Trophoblast cell (in vitro differentiated cells and primary cell): ENCODE results near the gene VWCE.
"Not testable (repeated sequence)": the region's sequence is repeated elsewhere in the genome, so short reads cannot be mapped to it uniquely, and the experiment has no call there.

Source experiments
- DNase-seq, 2 donors: peaks; one replicate each; pipeline ENCODE4 v3.0.0-alpha.2; 2016
- H2AFZ ChIP-seq: 2 replicates; pipeline ENCODE4 v1.6.1; 2013; ENCODE audit warnings: low read length, moderate library complexity, mild to moderate bottlenecking; ENCODE audit not compliant: insufficient read depth, poor library complexity
- H2AK5ac ChIP-seq: 2 replicates; pipeline ENCODE4 v1.6.1; 2013; ENCODE audit warnings: mild to moderate bottlenecking, low read length
- H2BK120ac ChIP-seq: 2 replicates; pipeline ENCODE4 v1.6.1; 2013; ENCODE audit warnings: low read length, mild to moderate bottlenecking, moderate library complexity; ENCODE audit not compliant: insufficient read depth, poor library complexity
- H2BK12ac ChIP-seq: 2 replicates; pipeline ENCODE4 v1.6.1; 2013; ENCODE audit warnings: mild to moderate bottlenecking, low read length, moderate library complexity
- H2BK5ac ChIP-seq: 2 replicates; pipeline ENCODE4 v1.6.1; 2013; ENCODE audit warnings: low read length, low read depth, moderate library complexity, mild to moderate bottlenecking; ENCODE audit not compliant: poor library complexity
- H3K14ac ChIP-seq: 2 replicates; pipeline ENCODE4 v1.6.1; 2013; ENCODE audit warnings: mild to moderate bottlenecking, low read length
- H3K18ac ChIP-seq: 2 replicates; pipeline ENCODE4 v1.6.1; 2013; ENCODE audit warnings: mild to moderate bottlenecking, low read length
- H3K23ac ChIP-seq: 2 replicates; pipeline ENCODE4 v1.6.1; 2013; ENCODE audit warnings: low read length
- H3K27ac ChIP-seq: 2 replicates; pipeline ENCODE4 v1.5.1; 2013; ENCODE audit warnings: low read depth, mild to moderate bottlenecking, inconsistent platforms, low read length, moderate library complexity
- H3K27me3 ChIP-seq: 2 replicates; pipeline ENCODE4 v1.6.1; 2013; ENCODE audit warnings: inconsistent platforms, mild to moderate bottlenecking, low read length, moderate library complexity; ENCODE audit not compliant: insufficient read depth
- H3K36me3 ChIP-seq, 2 experiments: 1 replicate in 1 of 2; 2 replicates in 1 of 2; pipeline ENCODE4 v1.6.1; 2013; ENCODE audit warnings: low read length in 2 of 2, mild to moderate bottlenecking in 2 of 2, moderate library complexity in 1 of 2; ENCODE audit not compliant: insufficient read depth in 2 of 2, control insufficient read depth in 1 of 2
- H3K4ac ChIP-seq: 2 replicates; pipeline ENCODE4 v1.6.1; 2013; ENCODE audit warnings: low read depth, mild to moderate bottlenecking, low read length, moderate library complexity
- H3K4me1 ChIP-seq, 2 experiments: 1 replicate in 1 of 2; 2 replicates in 1 of 2; pipeline ENCODE4 v1.6.1; 2013; ENCODE audit warnings: low read length in 2 of 2, mild to moderate bottlenecking in 2 of 2, moderate library complexity in 1 of 2; ENCODE audit not compliant: insufficient read depth in 2 of 2, control insufficient read depth in 1 of 2
- H3K4me2 ChIP-seq: 2 replicates; pipeline ENCODE4 v1.6.1; 2013; ENCODE audit warnings: inconsistent platforms, mild to moderate bottlenecking, low read length, moderate library complexity
- H3K4me3 ChIP-seq: 2 replicates; pipeline ENCODE4 v1.5.1; 2013; ENCODE audit warnings: mild to moderate bottlenecking, low read depth, low read length, inconsistent platforms
- H3K79me1 ChIP-seq: one replicate; pipeline ENCODE4 v1.6.1; 2013; ENCODE audit warnings: low read length
- H3K79me2 ChIP-seq: 2 replicates; pipeline ENCODE4 v1.6.1; 2013; ENCODE audit warnings: low read length, mild to moderate bottlenecking; ENCODE audit not compliant: control insufficient read depth, insufficient read depth, poor library complexity
- H3K9ac ChIP-seq: 2 replicates; pipeline ENCODE4 v1.6.1; 2013; ENCODE audit warnings: mild to moderate bottlenecking, low read length
- H3K9me3 ChIP-seq: 2 replicates; pipeline ENCODE4 v1.6.1; 2013; ENCODE audit warnings: low read depth, mild to moderate bottlenecking, control low read depth, inconsistent platforms, low read length; ENCODE audit not compliant: insufficient read depth
- H4K12ac ChIP-seq: 2 replicates; pipeline ENCODE4 v1.6.1; 2013; ENCODE audit warnings: low read depth, mild to moderate bottlenecking, low read length, moderate library complexity
- H4K8ac ChIP-seq: 2 replicates; pipeline ENCODE4 v1.6.1; 2013; ENCODE audit warnings: low read depth, mild to moderate bottlenecking, low read length, moderate library complexity
- H4K91ac ChIP-seq: one replicate; pipeline ENCODE4 v1.6.1; 2013; ENCODE audit warnings: low read depth, mild to moderate bottlenecking, low read length, moderate library complexity
- WGBS: extraction: QIAGEN DNeasy Blood & Tissue Kit; methylation state at CpG from one replicate; pipeline ENCODE4 v1.1.7; 2013; ENCODE audit warnings: missing lambda C conversion rate; ENCODE audit not compliant: insufficient read length, insufficient coverage; ENCODE audit errors: extremely low coverage; 5-methylcytosine and 5-hydroxymethylcytosine counted together

Gene VWCE

DNA sequence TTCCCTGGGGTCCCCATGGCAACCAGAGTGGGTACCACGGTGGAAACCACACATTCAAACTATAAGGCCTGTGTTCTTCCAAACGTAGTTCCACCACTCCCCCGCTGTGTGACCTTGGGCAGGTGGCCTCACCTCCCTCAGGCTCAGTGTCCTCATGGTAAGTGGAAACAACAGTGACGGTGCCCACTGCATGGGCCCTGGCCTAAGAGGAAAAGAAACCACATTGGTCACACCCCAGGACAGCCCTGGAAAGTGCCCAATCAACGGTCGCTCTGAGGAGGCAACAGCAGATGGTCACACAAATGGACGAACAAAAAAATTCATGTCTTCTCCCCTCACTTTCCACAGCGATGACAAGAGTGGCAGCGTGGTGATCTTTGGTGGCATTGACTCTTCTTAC lies 47.0 kb downstream of the VWCE start:
- H3K4ac ChIP-seq, H3K4me1 ChIP-seq, H4K91ac ChIP-seq, H3K4me3 ChIP-seq, H3K18ac ChIP-seq, H2AK5ac ChIP-seq, H3K4me2 ChIP-seq, H3K79me1 ChIP-seq, H4K12ac ChIP-seq, H2BK120ac ChIP-seq, H3K14ac ChIP-seq, H3K23ac ChIP-seq, H3K9me3 ChIP-seq, H3K9ac ChIP-seq, H3K79me2 ChIP-seq, H3K36me3 ChIP-seq, H2AFZ ChIP-seq, H4K8ac ChIP-seq, DNase-seq, H3K27ac ChIP-seq, H2BK5ac ChIP-seq, H2BK12ac ChIP-seq, H3K27me3 ChIP-seq: not testable (repeated sequence)
- WGBS: no CpG with 5 or more reads among the region's 9 CpGs

DNA sequence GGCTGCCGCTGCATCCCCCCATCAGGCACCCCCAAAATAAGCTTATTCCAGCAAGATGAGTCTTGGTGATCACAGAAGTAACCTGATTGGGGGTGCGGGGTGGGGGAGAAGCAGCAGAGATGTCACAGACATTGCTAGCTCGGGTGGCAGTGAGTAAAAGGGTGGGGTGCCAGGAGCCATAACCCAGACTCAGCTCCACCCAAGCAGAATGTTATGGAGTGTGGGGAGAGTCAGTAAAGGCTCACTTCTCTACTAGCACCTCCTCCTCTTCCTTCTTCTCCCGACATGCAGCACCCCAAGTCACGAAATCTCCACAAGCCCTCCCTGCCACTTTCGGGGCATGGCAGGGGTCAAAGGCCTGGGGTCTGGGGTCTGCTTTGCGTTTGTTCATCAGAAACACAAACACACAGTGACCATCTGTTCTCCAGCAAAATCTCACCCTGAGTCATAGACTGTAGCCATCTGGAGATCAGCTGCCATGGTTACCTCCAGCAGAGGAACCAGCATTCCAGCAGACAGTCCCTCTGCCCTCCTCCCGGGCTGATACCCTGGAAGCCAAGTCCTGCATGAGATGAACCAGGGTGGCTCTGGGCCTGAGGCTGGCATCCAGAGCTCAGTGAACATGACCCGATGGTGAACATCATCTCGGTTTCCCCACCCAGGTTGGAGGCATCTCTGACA lies 49.7 kb downstream of the VWCE start:
- H2BK5ac ChIP-seq, H3K4ac ChIP-seq, H3K79me2 ChIP-seq, H3K4me2 ChIP-seq, H3K36me3 ChIP-seq, H3K14ac ChIP-seq, DNase-seq, H4K91ac ChIP-seq, H4K12ac ChIP-seq, H2AFZ ChIP-seq, H3K27ac ChIP-seq, H3K27me3 ChIP-seq, H3K23ac ChIP-seq, H2BK12ac ChIP-seq, H3K4me3 ChIP-seq, H4K8ac ChIP-seq, H3K18ac ChIP-seq, H3K9me3 ChIP-seq, H3K4me1 ChIP-seq, H2BK120ac ChIP-seq, H3K9ac ChIP-seq, H2AK5ac ChIP-seq, H3K79me1 ChIP-seq: not testable (repeated sequence)
- no CpG with 5 or more reads among the region's 10 CpGs for WGBS

DNA sequence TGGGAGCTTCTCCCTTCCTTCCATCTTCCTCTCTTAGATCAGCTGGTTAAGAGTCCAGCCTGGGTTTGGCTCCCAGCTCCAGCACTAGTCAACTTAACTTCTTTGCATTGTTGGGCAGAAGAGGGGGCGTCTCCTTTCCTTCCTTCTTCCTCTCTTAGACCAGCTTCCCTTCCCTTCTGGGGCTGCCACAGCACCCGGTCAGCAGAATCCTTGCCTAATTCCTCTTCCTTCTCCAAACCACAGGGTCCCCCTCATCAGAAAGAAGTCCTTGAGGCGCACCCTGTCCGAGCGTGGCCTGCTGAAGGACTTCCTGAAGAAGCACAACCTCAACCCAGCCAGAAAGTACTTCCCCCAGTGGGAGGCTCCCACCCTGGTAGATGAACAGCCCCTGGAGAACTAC lies 53.6 kb downstream of the VWCE start:
- not testable (repeated sequence) for H4K91ac ChIP-seq, H3K79me1 ChIP-seq, H3K4me2 ChIP-seq, H3K14ac ChIP-seq, H2BK5ac ChIP-seq, H4K8ac ChIP-seq, H3K4ac ChIP-seq, H3K36me3 ChIP-seq, DNase-seq, H2AK5ac ChIP-seq, H3K4me3 ChIP-seq, H4K12ac ChIP-seq, H2BK12ac ChIP-seq, H3K9me3 ChIP-seq, H3K27ac ChIP-seq, H3K23ac ChIP-seq, H3K18ac ChIP-seq, H2BK120ac ChIP-seq, H3K9ac ChIP-seq, H3K4me1 ChIP-seq, H3K79me2 ChIP-seq, H3K27me3 ChIP-seq, H2AFZ ChIP-seq
- WGBS: no CpG with 5 or more reads among the region's 5 CpGs

DNA sequence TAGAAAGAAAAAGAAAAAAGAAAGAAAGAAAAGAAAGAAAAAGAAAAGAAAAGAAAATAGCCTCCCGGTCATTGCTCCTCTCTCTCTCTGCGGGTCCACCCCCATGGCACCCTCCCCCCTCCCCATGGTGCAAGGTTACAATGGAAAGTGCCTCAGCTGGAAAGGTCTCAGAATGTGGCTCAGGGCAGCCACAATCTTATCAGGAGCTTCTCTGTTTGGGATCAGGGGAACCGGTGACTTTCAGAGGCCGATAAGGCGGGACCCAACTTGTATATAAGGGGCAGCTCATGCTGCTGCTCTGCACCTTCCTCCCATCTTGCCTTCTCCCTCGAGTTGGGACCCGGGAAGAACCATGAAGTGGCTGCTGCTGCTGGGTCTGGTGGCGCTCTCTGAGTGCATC lies 54.2 kb downstream of the VWCE start, which contains the start of gene PGA5:
PGA5 (plus strand) TSS at position 301 of the 400 bp plus-strand sequence; CDS start at position 353, 52 bp downstream.
- not testable (repeated sequence) for H3K27ac ChIP-seq, H3K18ac ChIP-seq, H3K9ac ChIP-seq, H3K36me3 ChIP-seq, H3K79me2 ChIP-seq, H3K9me3 ChIP-seq, H2AK5ac ChIP-seq, H4K91ac ChIP-seq, H3K4me3 ChIP-seq, H4K8ac ChIP-seq, H2AFZ ChIP-seq, H2BK5ac ChIP-seq, H3K4me2 ChIP-seq, H3K79me1 ChIP-seq, H2BK120ac ChIP-seq, H3K27me3 ChIP-seq, H4K12ac ChIP-seq, H3K23ac ChIP-seq, H2BK12ac ChIP-seq, H3K14ac ChIP-seq, H3K4me1 ChIP-seq, DNase-seq, H3K4ac ChIP-seq
- WGBS: no CpG with 5 or more reads among the region's 8 CpGs
